Parathyroid adenoma (tissue), 2 donors: Measurements from ENCODE around the gene CIZ1.

Experiments
- H2AFZ ChIP-seq: fragments of 300-600 bp; sonication (generic); one replicate; pipeline ENCODE4 v1.7.0; 2017; ENCODE audit warnings: antibody characterized with exemption, mild to moderate bottlenecking
- H3K27ac ChIP-seq: fragments of 300-600 bp; sonication (generic); one replicate; pipeline ENCODE4 v1.7.0; 2017
- H3K27me3 ChIP-seq: fragments of 300-600 bp; sonication (generic); one replicate; pipeline ENCODE4 v1.7.0; 2017; ENCODE audit warnings: low read length; ENCODE audit not compliant: control insufficient read depth, insufficient read depth
- H3K36me3 ChIP-seq: fragments of 300-600 bp; sonication (generic); one replicate; pipeline ENCODE4 v1.7.0; 2017; ENCODE audit warnings: low read length; ENCODE audit not compliant: control insufficient read depth, insufficient read depth
- H3K4me1 ChIP-seq: fragments of 300-600 bp; sonication (generic); one replicate; pipeline ENCODE4 v1.7.0; 2017; ENCODE audit warnings: control low read depth
- H3K4me2 ChIP-seq: fragments of 300-600 bp; sonication (generic); one replicate; pipeline ENCODE4 v1.7.0; 2017; ENCODE audit warnings: low read length
- H3K4me3 ChIP-seq: fragments of 300-600 bp; sonication (generic); one replicate; pipeline ENCODE4 v1.7.0; 2017; ENCODE audit warnings: low read depth, low read length
- H3K79me2 ChIP-seq: fragments of 300-600 bp; sonication (generic); one replicate; pipeline ENCODE4 v1.7.0; 2017; ENCODE audit warnings: control low read depth
- H3K9ac ChIP-seq: fragments of 300-600 bp; sonication (generic); one replicate; pipeline ENCODE4 v1.7.0; 2017; ENCODE audit warnings: mild to moderate bottlenecking
- H3K9me3 ChIP-seq: fragments of 300-600 bp; sonication (generic); one replicate; pipeline ENCODE4 v1.7.0; 2017; ENCODE audit warnings: low read length; ENCODE audit not compliant: control insufficient read depth
- CTCF ChIP-seq: fragments of 300-600 bp; sonication (generic); IDR thresholded peaks from one replicate; pipeline ENCODE4 v1.7.0; 2017; ENCODE audit warnings: antibody characterized with exemption, mild to moderate bottlenecking
- donor health status: primary hyperparathyroidism.

The CIZ1 gene

GRCh38 chr9:128145951-128146351, 45.4 kb downstream of the CIZ1 start:
- no peaks in the 10 kb centered on the region for H3K27me3 ChIP-seq
- H3K9me3 ChIP-seq = no peaks in the 10 kb centered on the region
- no peak overlapping the region for H3K4me2 ChIP-seq
- TF ChIP-seq CTCF = no peak
- H3K36me3 ChIP-seq = no peaks in the 10 kb centered on the region
- H3K4me1 ChIP-seq = no peaks in the 10 kb centered on the region
- H3K27ac ChIP-seq = no peak overlapping the region
- no peak overlapping the region for H3K9ac ChIP-seq
- H3K79me2 ChIP-seq = no peaks in the 10 kb centered on the region
- no peak overlapping the region for H3K4me3 ChIP-seq
- H2AFZ ChIP-seq = no peak overlapping the region

- no peaks in the 10 kb centered on the region for H3K27me3 ChIP-seq
- H3K36me3 ChIP-seq = no peaks in the 10 kb centered on the region
- H3K27ac ChIP-seq = no peak overlapping the region
- H3K9me3 ChIP-seq = no peaks in the 10 kb centered on the region
- TF ChIP-seq CTCF = no peak
- H3K4me2 ChIP-seq = no peak overlapping the region
- no peak overlapping the region for H3K9ac ChIP-seq
- H3K79me2 ChIP-seq = no peaks in the 10 kb centered on the region
- H3K4me1 ChIP-seq = no peaks in the 10 kb centered on the region
- H2AFZ ChIP-seq = no peak overlapping the region
- H3K4me3 ChIP-seq = no peak overlapping the region
Measured at GRCh38 chr9:128145536-128145935, 45.8 kb downstream of the CIZ1 start.

GRCh38 chr9:128144239-128145181, 46.9 kb downstream of the CIZ1 start:
- H3K4me1 ChIP-seq = no peaks in the 10 kb centered on the region
- no peaks in the 10 kb centered on the region for H3K79me2 ChIP-seq
- no peak overlapping the region for H2AFZ ChIP-seq
- no peak overlapping the region for H3K4me2 ChIP-seq
- H3K9me3 ChIP-seq = no peaks in the 10 kb centered on the region
- no peak for TF ChIP-seq CTCF
- no peaks in the 10 kb centered on the region for H3K36me3 ChIP-seq
- H3K4me3 ChIP-seq = no peak overlapping the region
- no peaks in the 10 kb centered on the region for H3K27me3 ChIP-seq
- no peak overlapping the region for H3K9ac ChIP-seq
- H3K27ac ChIP-seq = no peak overlapping the region

- Histone ChIP-seq H3K9ac (no peak overlapping the region), H3K4me3 (no peak overlapping the region), H3K79me2 (no peaks in the 10 kb centered on the region), H3K27ac (no peak overlapping the region), H3K27me3 (no peaks in the 10 kb centered on the region), H3K36me3 (no peaks in the 10 kb centered on the region), H3K4me2 (no peak overlapping the region), H3K4me1 (no peaks in the 10 kb centered on the region), H2AFZ (no peak overlapping the region), H3K9me3 (no peaks in the 10 kb centered on the region)
- no peak for TF ChIP-seq CTCF
Measured at GRCh38 chr9:128143525-128144238, 47.7 kb downstream of the CIZ1 start.
